ENCODE data around the gene METTL5. TPM values are rescaled to one million over a fixed set of nuclear protein-coding genes. Genes with fewer than 3 reads are reported as not detected.

The METTL5 gene
- total RNA-seq, 2 experiments from 2014 or later: 89.7 to 102 TPM

Other genes with a start within 250 kb of the METTL5 start
- 10 to 100 TPM; 59.4 to 62.6 TPM for gene PPIG, start 240.6 kb downstream of the METTL5 start, total RNA-seq
- gene CFAP210, start 130.5 kb downstream of the METTL5 start, total RNA-seq: under 1 TPM; 0.50 to 0.63 TPM
- 1 to 10 TPM; 5.0 to 5.4 TPM for gene PHOSPHO2, start 130.4 kb downstream of the METTL5 start, total RNA-seq
- 10 to 100 TPM; 14.6 to 15.2 TPM for gene KLHL23, start 91.1 kb downstream of the METTL5 start, total RNA-seq
- 100 to 1,000 TPM; 103 to 111 TPM for gene SSB, start 26.0 kb downstream of the METTL5 start, total RNA-seq
- gene UBR3, start 2.5 kb upstream of the METTL5 start, total RNA-seq: 10 to 100 TPM; 19.5 to 23.8 TPM

Data from activated CD8-positive, alpha-beta memory T cell treated with anti-CD3 and anti-CD28 coated beads for 36 hours (primary cell).